ENCODE results near the gene CARD9.

The CARD9 gene

DNA sequence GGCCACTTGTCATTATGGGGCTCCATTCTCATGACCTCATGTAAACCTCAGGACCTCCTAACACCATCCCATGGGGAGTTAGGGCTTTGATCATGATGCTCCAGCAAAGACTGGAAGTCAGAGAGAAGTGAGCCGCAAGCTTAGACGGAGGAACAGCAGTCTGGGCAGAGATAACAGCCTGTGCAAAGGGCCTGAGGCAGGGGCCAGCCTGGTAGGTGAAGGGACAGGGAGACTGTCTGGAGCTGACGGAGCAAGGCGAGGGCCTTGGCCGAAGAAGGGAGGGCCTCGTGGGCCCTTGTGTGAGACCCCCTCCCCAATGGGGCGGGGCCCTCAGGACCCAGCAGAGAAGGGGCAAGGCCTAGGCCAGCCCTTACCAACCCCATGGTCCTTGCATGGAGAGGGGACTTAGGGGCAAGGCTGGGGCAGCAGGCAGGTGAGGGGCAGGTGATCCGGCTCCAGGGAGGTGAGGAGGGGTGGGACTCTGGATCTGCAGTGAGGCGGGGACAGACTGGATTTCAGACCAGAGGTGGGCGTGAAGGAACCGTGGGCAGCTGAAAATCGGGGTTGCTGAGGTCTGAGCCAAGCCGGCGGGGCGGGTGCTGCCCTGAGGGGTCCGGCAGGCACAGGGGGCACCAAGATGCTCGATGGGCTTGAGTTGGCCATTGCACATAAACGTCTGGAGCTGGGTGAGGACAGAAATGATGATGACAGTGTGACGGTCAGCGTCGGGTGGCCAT, 28.8 kb downstream of the CARD9 start:
- DNase-seq = no peak

DNA sequence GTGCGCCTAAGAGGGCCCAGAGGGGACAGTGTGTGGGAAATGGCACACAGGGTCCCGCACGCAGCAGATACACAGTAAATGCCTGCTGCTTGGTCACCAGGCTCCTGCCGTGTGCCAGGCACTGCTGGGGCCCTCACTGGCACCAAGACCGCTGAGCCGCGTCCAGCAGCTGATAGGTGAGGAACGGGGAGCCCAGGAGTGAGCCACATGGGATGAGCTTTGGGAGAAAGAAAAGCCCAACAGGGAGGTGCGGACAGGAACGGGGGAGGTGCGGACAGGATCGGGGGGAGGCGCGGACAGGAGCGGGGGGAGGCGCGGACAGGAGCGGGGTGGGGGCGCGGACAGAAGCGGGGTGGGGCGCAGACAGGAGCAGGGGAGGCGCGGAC, 29.6 kb downstream of the CARD9 start:
- DNase-seq = no peak

DNA sequence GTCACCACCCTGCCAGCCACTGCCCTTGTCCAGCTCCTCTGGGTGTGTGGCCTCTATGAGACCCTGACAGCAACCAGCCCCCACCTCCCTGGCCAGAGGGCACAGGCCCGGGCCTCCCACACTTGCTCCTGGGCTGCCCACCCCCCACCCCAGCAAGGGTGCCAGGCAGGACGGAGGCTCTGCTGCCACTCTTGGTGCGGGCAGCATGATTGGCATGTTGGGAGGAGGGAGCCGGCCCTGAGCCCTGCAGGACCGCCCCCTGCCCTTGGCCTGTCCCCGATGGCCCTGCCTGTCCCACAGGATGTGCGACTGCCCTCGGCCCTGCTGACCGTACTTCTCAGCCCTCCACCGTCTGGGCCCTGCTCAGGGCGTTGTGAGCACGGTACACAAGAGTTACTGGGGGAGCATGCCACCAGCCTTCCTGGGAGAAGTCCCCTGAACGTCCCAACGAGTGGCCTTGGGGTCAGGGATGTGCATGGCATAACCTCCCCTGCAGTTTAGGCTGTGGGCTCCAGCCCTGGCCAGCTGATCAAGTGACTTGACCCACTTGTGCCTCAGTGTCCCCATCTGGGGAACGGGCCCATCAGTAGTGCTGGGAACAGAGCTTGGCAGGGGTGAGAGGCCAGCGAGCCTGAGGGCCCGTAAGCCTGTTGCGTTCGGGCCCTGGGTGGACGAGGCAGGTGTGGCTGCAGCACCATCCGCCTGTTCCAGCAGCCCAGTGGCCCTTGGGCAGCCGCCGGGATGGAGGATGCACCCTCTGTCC, 30.2 kb downstream of the CARD9 start:
- no peak for DNase-seq

DNA sequence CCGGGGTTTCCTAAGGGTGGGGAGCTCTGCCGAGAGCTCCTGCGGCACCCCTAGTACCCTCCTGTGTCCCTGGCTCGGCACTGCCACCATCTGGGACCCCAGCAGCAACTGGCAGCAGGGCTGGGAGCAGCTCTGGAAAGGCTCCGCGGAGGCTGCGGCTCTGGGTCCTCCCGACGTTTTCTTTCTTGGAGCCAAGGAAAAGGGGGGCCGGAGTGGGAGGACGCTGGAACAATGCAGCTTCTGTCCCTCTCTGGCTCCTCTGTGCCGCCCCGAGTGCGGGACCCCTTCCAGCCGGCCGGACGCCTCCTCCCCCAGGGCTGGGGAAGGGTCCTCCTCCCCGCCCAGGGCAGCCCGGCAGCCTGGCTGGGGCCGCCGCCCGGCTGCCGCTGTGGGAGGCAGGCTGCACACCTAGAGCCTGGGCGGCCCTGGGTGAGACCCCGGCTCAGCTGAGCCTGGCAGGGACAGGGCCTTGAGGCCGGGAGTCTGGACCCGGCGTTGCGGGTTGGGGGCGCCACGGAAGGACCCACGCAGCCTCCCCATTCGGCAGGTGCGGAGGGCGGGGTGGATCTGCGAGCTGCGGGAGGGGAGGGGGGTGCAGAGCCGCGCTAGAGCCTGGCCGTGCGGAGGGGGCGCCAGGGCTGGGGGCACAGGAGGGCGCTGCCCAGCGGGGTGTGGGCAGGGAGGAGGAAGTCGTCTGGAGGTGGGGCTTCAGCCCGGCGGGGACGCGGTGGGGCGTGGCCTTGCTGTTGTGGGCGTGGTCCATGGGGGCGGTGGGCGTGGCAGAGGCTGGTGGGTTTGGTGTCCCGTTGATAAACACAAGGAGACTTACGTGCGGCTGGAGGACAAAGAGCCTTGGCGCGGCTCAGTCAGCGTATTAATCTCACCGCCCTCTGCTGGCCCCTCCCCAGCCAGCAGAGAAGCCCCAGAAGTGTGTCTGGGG, 31.0 kb downstream of the CARD9 start:
- peak; percentile 24 for DNase-seq

DNA sequence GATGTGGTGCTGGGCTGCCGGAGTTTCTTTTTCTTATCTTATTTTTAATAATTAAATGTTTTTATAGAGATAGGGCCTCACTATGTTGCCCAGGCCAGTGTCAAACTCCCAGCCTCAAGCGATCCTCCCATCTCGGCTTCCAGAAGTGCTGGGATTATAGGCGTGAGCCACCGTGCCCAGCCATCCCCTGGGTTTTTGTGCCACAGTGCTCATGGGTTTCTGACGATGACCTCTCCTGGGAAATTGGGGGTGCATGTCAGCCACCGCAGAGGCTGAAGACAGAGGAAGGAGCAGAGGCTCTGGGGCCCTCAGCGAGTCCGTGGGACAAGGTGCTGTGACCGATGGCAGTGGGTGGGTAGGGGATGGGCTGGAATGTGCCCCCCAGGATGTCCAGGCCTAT, 31.7 kb downstream of the CARD9 start:
- no peak for DNase-seq

DNA sequence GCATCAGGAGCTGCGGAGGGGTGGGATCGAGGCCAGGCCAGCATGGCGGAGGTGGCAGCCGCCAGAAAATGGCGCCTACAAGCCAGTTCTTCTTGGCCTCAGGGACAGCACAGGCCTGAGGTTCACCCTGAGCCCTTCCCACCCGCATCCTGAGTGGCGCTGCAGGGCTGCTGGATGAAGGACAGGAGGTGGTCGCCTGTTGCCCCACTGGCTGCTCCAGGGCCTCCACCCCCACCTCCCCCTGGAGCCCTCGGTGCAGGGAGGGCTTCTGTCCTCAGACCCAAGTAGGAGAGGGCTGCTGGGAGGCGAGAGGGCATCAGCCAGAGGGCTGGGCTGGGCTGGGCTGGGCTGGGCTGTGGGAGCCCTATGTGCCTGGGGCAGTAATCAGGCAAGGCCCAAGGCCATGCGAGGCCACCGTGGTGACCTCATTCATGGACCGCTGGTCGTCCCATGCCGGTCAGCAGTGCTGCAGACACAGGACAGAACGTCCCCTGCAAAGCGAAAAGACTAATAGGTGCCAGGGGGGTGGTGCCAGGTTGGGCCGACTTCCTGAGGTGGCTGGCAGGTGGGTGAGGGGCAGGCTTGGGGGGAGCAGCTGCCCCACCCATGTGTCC, 32.3 kb downstream of the CARD9 start:
- DNase-seq = no peak

DNA sequence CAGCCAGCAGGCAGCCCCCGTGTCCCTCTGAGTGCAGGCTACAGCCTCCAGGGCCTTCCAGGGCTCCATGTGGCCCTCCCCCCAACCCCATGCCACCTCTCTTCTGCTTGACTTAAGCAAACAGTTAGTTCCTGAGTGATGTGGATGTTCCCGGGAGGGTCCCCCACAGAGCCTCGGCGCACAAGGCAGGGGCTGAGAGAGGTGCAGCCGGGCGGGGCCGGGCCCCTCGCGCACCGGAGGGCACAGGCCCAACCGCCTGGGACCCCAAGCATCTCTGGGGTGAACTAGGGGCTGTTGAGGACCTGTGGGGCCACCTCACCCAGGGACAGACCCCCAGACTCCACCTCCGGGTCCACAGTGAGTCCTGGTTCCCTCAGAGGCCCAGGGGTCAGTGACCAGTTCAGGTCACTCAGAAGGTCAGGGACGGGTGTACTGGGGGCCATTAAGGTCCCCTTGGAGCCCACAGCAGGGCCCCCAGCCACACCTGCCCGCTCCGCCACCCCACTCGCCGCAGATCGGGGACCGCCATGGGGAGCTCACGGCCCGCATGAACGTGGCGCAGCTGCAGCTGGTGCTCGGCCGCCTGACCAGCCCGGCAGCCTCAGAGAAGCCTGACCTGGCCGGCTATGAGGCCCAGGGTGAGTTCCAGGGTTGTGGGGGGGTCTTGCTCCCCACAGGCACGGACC, 33.0 kb downstream of the CARD9 start:
- DNase-seq = no peak

DNA sequence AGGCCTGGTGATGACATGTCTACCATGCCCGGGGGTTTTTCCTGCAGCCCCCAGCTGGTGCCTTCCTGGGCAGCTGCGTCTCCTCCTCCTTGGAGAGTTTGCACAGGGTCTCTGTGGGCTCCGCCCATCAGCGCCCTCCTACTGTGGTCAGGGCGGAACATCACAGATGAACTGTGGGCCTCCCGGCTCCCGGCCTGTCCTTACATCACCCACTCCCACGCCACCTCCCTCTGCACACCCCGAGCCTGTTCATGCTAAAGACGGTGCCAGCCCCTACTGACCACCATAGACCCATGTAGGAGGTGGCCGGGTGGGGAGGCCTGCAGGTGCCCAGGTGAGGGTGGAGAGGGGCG, 33.5 kb downstream of the CARD9 start:
- no peak for DNase-seq

DNA sequence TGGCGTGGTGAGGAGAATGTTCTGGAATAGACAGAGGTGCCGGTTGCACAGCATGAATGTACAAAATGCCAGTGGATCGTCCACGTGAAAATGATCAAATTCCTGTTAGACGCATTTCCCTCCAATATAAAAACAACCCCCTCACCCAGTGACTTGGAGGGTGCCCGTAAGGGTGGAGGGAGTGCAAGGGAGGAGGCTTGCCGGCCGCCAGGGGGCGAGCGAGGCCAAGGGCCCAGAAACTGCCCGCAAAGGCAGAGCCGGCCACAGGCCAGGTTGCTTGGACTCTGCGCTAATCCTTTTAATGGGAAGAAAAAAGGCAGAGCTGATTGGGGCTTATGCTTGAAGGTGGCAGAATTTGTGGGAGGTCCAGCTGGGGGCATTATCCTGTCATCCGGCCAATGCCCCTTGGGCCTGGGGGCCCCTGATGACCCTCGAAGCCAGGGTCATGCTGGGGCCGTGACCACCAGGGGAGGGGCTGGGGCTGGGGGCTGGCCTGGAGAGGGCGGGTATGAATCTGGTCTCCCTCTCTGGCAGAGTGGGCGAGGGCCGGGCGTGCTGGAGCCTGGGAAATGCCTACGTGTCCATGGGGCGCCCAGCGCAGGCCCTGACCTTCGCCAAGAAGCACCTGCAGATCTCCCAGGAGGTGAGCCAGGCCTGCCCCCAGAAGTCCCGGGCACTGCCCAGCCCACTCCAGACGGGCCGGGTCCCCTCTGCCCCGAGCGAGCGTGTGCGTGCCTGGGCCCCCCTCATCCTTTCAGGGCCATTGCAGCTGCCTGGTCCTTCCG, 34.1 kb downstream of the CARD9 start:
- no peak for DNase-seq

DNA sequence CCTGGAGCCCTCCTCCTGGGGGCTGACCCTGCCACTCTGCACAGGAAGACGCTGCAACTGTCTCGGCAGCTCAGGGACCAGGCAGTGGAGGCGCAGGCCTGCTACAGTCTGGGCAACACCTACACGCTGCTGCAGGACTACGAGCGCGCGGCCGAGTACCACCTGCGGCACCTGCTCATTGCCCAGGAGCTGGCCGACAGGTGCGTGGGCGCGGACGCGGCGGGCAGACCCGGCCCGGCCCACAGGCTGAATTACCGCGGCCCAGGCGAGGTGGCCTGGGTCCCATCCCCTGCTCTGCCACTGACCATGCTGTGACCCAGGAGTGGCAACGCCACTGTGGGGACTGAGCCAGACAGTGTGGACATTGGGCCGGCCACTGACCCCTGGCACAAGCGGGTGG, 35.0 kb downstream of the CARD9 start:
- no peak for DNase-seq

DNA sequence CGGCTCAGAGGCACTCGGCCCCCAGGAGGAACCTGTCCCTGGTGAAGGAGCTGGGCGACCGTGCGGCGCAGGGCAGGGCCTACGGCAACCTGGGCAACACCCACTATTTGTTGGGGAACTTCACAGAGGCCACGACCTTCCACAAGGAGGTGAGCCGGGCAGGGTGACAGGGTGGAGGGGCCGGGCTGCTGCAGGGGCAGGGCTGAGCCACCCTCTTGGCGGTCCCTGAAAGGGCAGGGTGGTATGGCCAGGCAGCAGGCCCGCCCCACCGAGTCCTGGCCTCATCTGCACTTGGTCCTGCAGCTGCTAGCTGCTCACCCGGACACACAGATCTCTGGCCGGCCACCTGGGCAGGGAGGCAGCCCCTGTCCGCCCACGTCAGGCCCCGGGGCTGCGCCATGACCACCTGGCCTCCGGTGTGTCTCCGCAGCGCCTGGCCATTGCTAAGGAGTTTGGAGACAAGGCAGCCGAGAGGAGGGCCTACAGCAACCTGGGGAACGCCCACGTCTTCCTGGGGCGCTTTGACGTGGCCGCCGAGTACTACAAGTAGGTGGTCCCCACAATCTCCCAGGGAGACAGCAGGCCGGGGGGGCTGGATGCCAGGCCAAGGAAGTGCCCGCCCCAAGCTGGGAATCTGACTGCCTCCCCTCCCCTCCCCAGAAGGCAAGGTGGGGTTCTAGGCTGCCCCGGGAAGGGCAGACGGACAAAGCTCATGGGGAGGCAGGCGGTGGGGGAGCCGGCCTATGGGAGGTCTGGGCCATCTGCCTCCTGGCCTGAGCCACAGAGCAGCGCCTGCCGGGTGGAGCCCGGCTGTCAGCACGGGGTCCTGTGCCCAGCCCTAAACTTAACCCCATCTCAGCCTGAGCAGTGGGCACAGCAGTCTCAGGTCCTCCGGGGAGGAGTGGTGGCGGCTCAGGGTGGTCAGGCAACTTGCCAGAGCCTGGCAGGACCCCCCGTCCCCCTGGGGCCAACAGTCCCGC, 35.8 kb downstream of the CARD9 start:
- DNase-seq = no peak

DNA sequence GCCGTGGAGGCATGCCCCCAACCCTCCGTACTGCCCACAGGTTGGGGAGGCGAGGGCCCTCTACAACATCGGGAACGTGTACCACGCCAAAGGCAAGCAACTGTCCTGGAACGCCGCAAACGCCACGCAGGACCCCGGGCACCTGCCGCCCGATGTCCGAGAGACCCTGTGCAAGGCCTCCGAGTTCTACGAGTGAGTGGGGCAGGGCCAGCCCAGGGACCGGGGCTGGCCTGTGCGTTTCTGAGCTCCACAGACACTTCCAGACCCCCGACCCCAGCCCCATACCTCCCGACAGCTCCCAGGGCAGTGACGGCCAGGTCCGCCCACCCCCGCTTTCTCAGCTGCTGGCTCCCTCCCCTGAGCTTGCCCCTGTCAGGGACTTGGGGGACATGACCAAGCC, 36.6 kb downstream of the CARD9 start:
- no peak for DNase-seq

DNA sequence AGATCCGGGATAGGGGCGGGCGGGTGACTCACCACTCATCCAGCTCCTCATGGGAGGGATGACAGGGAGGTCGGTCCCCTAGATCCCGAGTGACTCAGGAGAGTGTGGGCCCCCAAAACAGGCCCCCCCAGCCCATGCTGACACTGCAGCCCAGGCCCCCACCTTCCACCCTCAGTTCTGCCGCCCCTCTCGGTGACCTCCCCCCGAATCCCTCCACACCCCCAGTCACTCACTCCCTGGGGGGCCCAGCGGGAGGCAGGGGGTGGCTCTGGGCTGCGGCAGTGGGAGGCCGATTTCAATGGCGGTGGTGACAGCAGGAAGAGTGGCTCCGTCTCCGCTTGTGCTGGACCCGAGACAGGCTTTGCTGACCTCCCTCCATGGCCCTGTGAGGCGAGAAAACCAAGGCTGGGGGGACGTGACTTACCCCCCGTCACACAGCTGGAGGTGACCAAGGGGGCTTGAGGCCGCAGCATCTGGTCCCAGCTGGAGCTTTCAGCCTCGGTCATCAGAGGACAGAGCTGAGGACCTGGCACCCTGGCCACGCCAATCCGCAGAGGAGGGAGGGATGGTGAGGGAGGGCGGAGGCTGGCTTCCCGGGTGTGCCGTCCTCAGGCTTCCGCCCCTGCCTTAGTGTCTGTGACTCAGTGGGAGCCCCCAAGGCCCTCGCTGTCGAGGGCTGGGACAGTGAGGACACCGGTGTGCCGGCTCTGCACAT, 37.2 kb downstream of the CARD9 start:
- DNase-seq = no peak

DNA sequence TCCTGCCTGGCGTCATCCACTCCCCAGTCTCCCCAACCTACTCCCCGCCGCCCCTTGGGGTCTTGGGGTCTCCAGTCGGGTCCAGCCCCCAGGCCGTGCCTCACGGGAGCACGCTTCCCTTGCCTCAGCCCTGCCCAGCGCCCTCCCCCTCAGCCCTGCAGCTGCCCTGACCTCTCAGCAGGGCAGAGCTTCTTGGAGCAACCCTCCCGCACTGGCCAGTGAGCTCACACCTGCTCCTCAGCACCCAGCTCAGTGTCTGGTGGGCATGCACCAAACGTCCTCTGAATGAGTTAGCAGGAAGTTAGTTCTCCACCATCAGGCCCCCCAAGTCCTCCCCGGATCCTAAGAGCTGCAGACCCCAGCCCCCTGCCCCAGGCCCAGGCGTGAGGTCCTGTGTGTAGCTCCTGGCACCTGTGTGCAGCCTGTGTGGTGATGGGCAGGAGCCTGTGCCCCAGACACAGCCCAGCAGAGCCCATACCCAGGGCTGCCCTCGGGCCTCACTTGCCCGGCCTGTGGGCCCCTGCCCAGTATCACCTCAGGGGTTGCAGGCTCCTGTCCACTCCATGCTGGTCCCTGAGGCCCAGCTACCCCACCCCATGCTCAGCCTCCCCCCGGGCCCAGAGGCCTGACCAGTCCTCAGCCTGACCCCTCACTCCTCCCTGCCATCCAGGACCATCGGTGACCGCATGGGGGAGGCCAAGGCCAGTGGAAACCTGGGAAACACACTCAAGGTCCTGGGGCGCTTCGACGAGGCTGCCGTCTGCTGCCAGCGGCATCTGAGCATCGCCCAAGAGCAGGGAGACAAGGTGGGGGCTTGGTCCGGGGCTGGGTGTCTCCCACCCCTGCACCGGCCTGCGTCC, 37.9 kb downstream of the CARD9 start:
- no peak for DNase-seq

DNA sequence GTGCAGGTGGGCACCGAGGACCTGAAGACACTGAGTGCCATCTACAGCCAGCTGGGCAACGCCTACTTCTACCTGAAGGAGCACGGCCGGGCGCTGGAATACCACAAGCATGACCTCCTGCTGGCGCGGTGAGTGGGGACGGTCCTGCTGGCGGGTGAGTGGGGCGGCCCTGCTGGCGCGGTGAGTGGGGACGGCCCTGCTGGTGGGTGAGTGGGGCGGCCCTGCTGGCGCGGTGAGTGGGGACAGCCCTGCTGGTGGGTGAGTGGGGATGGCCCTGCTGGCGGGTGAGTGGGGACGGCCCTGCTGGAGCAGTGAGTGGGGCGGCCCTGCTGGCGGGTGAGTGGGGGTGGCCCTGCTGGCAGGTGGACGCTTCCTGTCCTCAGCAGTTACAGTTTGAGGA, 38.9 kb downstream of the CARD9 start:
- no peak for DNase-seq

DNA sequence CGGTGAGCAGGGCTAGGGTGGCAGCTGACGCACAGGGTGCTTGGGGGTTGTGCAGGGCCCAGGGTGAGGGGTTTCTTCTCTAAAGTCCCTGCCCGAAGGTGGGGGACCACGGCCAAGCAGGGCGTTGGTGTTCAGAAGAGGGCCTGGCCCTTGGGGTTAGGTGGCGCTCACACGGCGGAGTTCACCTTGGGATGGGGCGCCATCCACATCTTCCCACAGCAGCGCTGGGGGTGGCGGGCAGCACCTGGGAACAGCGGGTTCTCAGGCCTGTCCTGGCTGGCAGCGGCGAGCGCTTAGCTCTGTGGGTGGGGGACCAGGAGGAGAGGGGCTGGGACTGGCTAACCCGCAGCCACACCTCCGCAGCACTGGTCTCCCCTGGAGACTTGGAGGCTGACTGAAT, 40.0 kb downstream of the CARD9 start:
- no peak for DNase-seq

DNA sequence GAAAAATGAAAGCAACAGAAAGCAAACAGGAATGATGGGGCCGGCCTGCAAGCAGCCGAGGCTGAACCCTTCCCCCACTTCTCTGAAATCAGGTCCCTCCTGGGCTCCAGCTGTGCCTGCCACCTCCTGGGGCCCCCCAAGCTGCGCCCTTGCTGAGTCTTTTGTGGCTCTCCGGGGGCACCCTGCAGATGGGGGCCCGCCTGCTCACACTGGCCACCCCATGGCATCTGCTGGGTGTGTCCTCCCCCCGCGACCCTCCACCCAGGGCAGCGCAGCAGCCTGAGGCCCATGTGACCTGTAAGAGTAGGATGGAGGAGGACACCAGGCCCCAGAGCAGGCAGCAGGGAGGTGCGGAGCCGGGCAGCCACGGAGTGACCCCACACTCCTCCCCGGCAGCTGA, 40.4 kb downstream of the CARD9 start:
- DNase-seq = no peak

DNA sequence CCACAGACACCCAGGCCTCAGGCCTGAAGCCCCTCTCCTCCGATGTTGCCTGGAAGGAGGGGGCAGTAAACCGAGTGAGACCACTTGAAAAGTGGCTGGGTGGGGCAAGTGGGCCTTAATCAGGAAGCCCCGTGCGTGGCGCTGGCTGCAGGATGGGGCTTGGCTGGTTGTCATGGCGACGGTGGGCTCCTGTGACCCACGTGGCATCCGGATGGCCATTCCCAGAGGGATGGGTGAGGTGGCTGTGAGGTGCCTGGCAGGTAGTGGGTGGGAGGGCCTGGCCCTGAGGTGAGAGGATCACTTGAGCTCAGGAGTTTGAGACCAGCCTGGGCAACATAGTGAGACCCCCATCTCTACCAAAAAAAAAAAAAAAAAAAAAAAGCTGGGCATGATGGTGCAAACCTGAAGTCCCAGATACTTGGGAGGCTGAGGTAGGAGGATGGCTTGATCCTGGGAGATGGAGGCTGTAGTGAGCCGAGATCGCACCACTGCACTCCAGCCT, 40.9 kb downstream of the CARD9 start:
- no peak for DNase-seq

All from NCI-H1694 treated with DMSO at 0.1 percent for 48 hours (cell line).